K562 (cell line): Measurements from ENCODE around the gene ENO3. TPM values are rescaled to one million over a fixed set of nuclear protein-coding genes. Genes with fewer than 3 reads are reported as not detected.

Experiments
- ATAC-seq: fragments of 200-7000 bp; cut with Tn5 transposase; 3 replicates; pipeline ENCODE4 v1.9.1; 2020; ENCODE audit warnings: moderate library complexity
- BruUV-seq: library from RNA; stranded (reverse); fragments of 400-500 nt; replicated peaks from 2 replicates; lab custom pipeline; 2021; lab: Mats Ljungman, UMichigan
- CTCF ChIA-PET: fragments of 300-600 bp; formaldehyde crosslinking; extraction: SDS; loops from one replicate; lab custom pipeline; 2021; ENCODE audit warnings: low intra/inter-chr PET ratio; lab: Yijun Ruan, JAX
- POLR2A ChIA-PET: fragments of 300-600, 350-650 bp; sonication (Branson Sonifier 250); formaldehyde crosslinking; extraction: SDS; loops from one replicate; lab custom pipeline; 2021; ENCODE audit warnings: antibody characterized with exemption, inconsistent platforms; lab: Yijun Ruan, JAX
- DNase-seq, 4 experiments: peaks; one replicate each; pipeline versions ENCODE4 v3.0.0 to v3.0.0-alpha.2; 2011 to 2018; ENCODE audit warnings: low spot score in 3 of 4, mixed read lengths in 3 of 4; ENCODE audit errors: extremely low read depth in 1 of 4
- FAIRE-seq: peaks from 2 replicates; lab custom pipeline; 2011; peaks lifted over from hg19 to GRCh38; lab: Jason Lieb, UNC
- H2AFZ ChIP-seq: 2 replicates; pipeline ENCODE4 v1.6.0; 2011; ENCODE audit warnings: low read depth, low read length, control low read depth, inconsistent platforms
- H3K27ac ChIP-seq: fragments of 200-600 bp; 3 replicates; pipeline ENCODE4 v1.8.0; 2011; ENCODE audit warnings: low read depth, mild to moderate bottlenecking, control low read depth, inconsistent platforms, low read length, moderate library complexity, mixed read lengths; ENCODE audit errors: extremely low read depth
- H3K27me3 ChIP-seq, 2 experiments: fragments of 300-600 bp in 1 of 2; 2 replicates in 1 of 2; 3 replicates in 1 of 2; pipeline versions ENCODE4 v1.6.0 to v1.8.0; 2011; ENCODE audit warnings: inconsistent platforms in 2 of 2, low read length in 2 of 2, mild to moderate bottlenecking in 1 of 2, mixed read lengths in 1 of 2, moderate library complexity in 1 of 2; ENCODE audit not compliant: control insufficient read depth in 2 of 2, insufficient read depth in 2 of 2
- H3K36me3 ChIP-seq: fragments of 300-600 bp; 3 replicates; pipeline ENCODE4 v1.8.0; 2011; ENCODE audit warnings: mild to moderate bottlenecking, low read length, inconsistent platforms; ENCODE audit not compliant: control insufficient read depth, insufficient read depth
- H3K4me1 ChIP-seq, 2 experiments: fragments of 200-600 bp in 1 of 2; replicated peaks in 1 of 2; 2 replicates in 1 of 2; 3 replicates in 1 of 2; pipeline versions ENCODE4 v1.5.1 to v1.8.0; 2011; ENCODE audit warnings: inconsistent platforms in 2 of 2, low read length in 2 of 2, mild to moderate bottlenecking in 1 of 2, mixed read lengths in 1 of 2, moderate library complexity in 1 of 2; ENCODE audit not compliant: control insufficient read depth in 2 of 2, insufficient read depth in 2 of 2
- H3K4me2 ChIP-seq: 2 replicates; pipeline ENCODE4 v1.6.1; 2011; ENCODE audit warnings: low read length, control low read depth, inconsistent platforms, mixed read lengths; ENCODE audit not compliant: insufficient read depth
- H3K4me3 ChIP-seq: fragments of 200-600 bp; sonication (generic), shearing (Covaris generic); 2 replicates; pipeline ENCODE4 v1.5.1; 2016; ENCODE audit warnings: control low read depth, inconsistent platforms
- H3K79me2 ChIP-seq: fragments of 200-600 bp; 3 replicates; pipeline ENCODE4 v1.8.0; 2011; ENCODE audit warnings: low read length, inconsistent platforms; ENCODE audit not compliant: control insufficient read depth, insufficient read depth
- H3K9ac ChIP-seq, 2 experiments: 2 replicates each; pipeline versions ENCODE4 v1.6.0 to v1.6.1; 2011; ENCODE audit warnings: low read depth in 2 of 2, low read length in 2 of 2, control low read depth in 1 of 2, inconsistent platforms in 1 of 2, mild to moderate bottlenecking in 1 of 2, mixed read lengths in 1 of 2; ENCODE audit not compliant: insufficient read depth in 1 of 2
- H3K9me1 ChIP-seq: one replicate; pipeline ENCODE4 v1.6.0; 2011; ENCODE audit warnings: inconsistent platforms, mild to moderate bottlenecking, low read length, moderate library complexity; ENCODE audit not compliant: control insufficient read depth, insufficient read depth
- H3K9me3 ChIP-seq: replicated peaks from 2 replicates; pipeline ENCODE4 v1.5.1; 2011; ENCODE audit warnings: low read depth, low read length, inconsistent platforms; ENCODE audit not compliant: control insufficient read depth, insufficient read depth
- H4K20me1 ChIP-seq: replicated peaks from 2 replicates; pipeline ENCODE4 v1.6.1; 2011; ENCODE audit warnings: low read length, inconsistent platforms, mixed read lengths; ENCODE audit not compliant: control insufficient read depth, insufficient read depth
- CBX1 ChIP-seq: sonication (generic); IDR thresholded peaks from 2 replicates; pipeline ENCODE4 v1.6.1; 2016; ENCODE audit warnings: antibody characterized with exemption, low read depth, mild to moderate bottlenecking
- CREB1 ChIP-seq, 2 experiments: sonication (generic) in 1 of 2; formaldehyde crosslinking in 1 of 2; IDR thresholded peaks; 2 replicates each; pipeline versions ENCODE4 v1.6.1 to v1.8.0; 2012 to 2022; ENCODE audit warnings: inconsistent platforms in 1 of 2, mild to moderate bottlenecking in 1 of 2, missing genetic modification reagents in 1 of 2, moderate library complexity in 1 of 2
- DPF2 ChIP-seq: fragments of 450-650 bp; IDR thresholded peaks from 2 replicates; pipeline ENCODE4 v1.6.1; 2016
- EP300 ChIP-seq: IDR thresholded peaks from 2 replicates; pipeline ENCODE4 v1.6.1; 2012; ENCODE audit warnings: low read length, improper control_type of control experiment
- MAFK ChIP-seq: IDR thresholded peaks from 2 replicates; pipeline ENCODE4 v1.6.1; 2011; ENCODE audit warnings: low read length, improper control_type of control experiment
- MYBL2 ChIP-seq, 2 experiments: fragments of 450-650 bp in 1 of 2; sonication (generic) in 1 of 2; formaldehyde crosslinking in 1 of 2; IDR thresholded peaks; 2 replicates each; pipeline versions ENCODE4 v1.6.1 to v1.8.1; 2017 to 2022; ENCODE audit warnings: borderline replicate concordance in 1 of 2, inconsistent platforms in 1 of 2, low read depth in 1 of 2, mild to moderate bottlenecking in 1 of 2, missing genetic modification reagents in 1 of 2, moderate library complexity in 1 of 2
- PRPF4 ChIP-seq: fragments of 200-400 bp; formaldehyde crosslinking; IDR thresholded peaks from one replicate; pipeline ENCODE4 v1.6.1; 2017; ENCODE audit warnings: low read length, low read depth, mild to moderate bottlenecking; ENCODE audit not compliant: insufficient read depth, poor library complexity, severe bottlenecking
- RBFOX2 ChIP-seq: fragments of 200-400 bp; formaldehyde crosslinking; IDR thresholded peaks from 2 replicates; pipeline ENCODE4 v1.6.1; 2017; ENCODE audit warnings: low read depth, mild to moderate bottlenecking, low read length, moderate library complexity
- SREBF2 ChIP-seq: sonication (generic); formaldehyde crosslinking; IDR thresholded peaks from 2 replicates; pipeline ENCODE4 v1.4.0; 2020; ENCODE audit warnings: mild to moderate bottlenecking, missing genetic modification reagents
- TAF7 ChIP-seq: fragments of 450-650 bp; IDR thresholded peaks from 2 replicates; pipeline ENCODE4 v1.6.1; 2016; ENCODE audit warnings: missing genetic modification characterization, missing compliant biosample characterization
- YBX1 ChIP-seq: fragments of 450-650 bp; IDR thresholded peaks from 2 replicates; pipeline ENCODE4 v1.7.1; 2016; ENCODE audit warnings: mild to moderate bottlenecking
- ZNF347 ChIP-seq: fragments of 450-650 bp; formaldehyde crosslinking; IDR thresholded peaks from 2 replicates; pipeline ENCODE4 v1.4.0; 2020; ENCODE audit warnings: low read depth, mild to moderate bottlenecking, moderate library complexity
- ZNF507 ChIP-seq: conservative IDR thresholded peaks from 2 replicates; pipeline ENCODE4 v1.6.1; 2017; ENCODE audit warnings: missing genetic modification characterization, missing compliant biosample characterization
- ZNF57 ChIP-seq: fragments of 450-650 bp; formaldehyde crosslinking; IDR thresholded peaks from 2 replicates; pipeline ENCODE4 v1.4.0; 2020; ENCODE audit warnings: mild to moderate bottlenecking, moderate library complexity
- ZNF830 ChIP-seq: fragments of 250-450 bp; sonication (Bioruptor Pico); IDR thresholded peaks from 2 replicates; pipeline ENCODE4 v1.5.0; 2021; ENCODE audit warnings: mild to moderate bottlenecking
- WGBS: fragments of 100-300 bp; shearing (Covaris generic); methylation state at CpG from one replicate; pipeline ENCODE4 v1.1.6; 2016; ENCODE audit warnings: low coverage, mixed read lengths; ENCODE audit not compliant: insufficient coverage; ENCODE audit errors: missing lambda C conversion rate; 5-methylcytosine and 5-hydroxymethylcytosine counted together
- in situ Hi-C: fragments of 300-500 bp; cut with MboI; formaldehyde crosslinking; loops from 4 replicates; pipeline ENCODE4 v1.15.0; 2018; ENCODE audit warnings: inconsistent platforms, mixed read lengths
- intact Hi-C: fragments of 100-400 bp; cut with micrococcal nuclease; formaldehyde crosslinking; loops from 2 replicates; pipeline ENCODE4 v1.14.2; 2022
- polyA plus RNA-seq, 8 experiments: library from polyadenylated mRNA; depleted of rRNA in 4 of 8; stranded (reverse) in 5 of 8; unstranded in 3 of 8; fragments of >200 nt; fragmentation: Nextera tagmentation in 2 of 8; fragmentation: Illumina TruSeq in 1 of 8; extraction: Ambion mirVana in 2 of 8; extraction: Trizol in 1 of 8; gene quantifications; 2 replicates each; pipeline versions ENCODE4 v1.2.1 to v1.2.3, GENCODE V29; 2011 to 2014; ENCODE audit warnings: inconsistent platforms in 1 of 8, missing spikeins in 1 of 8
- total RNA-seq, 7 experiments: library from RNA; depleted of rRNA in 6 of 7; stranded (reverse); fragments of >200 nt in 6 of 7; fragmentation: Illumina TruSeq in 2 of 7; extraction: Trizol in 2 of 7; gene quantifications; 2 replicates each; pipeline versions ENCODE4 v1.2.1 to v1.2.3, GENCODE V29; 2011 to 2021; ENCODE audit warnings: low replicate concordance in 1 of 7
- TF ChIP-seq, protein P1 (sequence below): fragments of 450-650 bp; IDR thresholded peaks from 2 replicates; pipeline ENCODE4 v1.6.1; 2017; ENCODE audit warnings: antibody characterized with exemption, mild to moderate bottlenecking
- TF ChIP-seq, protein P2 (sequence below): fragments of 200-400 bp; formaldehyde crosslinking; IDR thresholded peaks from 2 replicates; pipeline ENCODE4 v1.6.1; 2017; ENCODE audit warnings: mild to moderate bottlenecking, low read depth, low read length, moderate library complexity

The ENO3 gene
- total and polyA plus RNA-seq, 9 of the 15 experiments (the other 6 are each of a cell fraction or from before 2014, with no cell fraction given), result 5.7 to 17.2 (median 9.9) TPM

DNA sequence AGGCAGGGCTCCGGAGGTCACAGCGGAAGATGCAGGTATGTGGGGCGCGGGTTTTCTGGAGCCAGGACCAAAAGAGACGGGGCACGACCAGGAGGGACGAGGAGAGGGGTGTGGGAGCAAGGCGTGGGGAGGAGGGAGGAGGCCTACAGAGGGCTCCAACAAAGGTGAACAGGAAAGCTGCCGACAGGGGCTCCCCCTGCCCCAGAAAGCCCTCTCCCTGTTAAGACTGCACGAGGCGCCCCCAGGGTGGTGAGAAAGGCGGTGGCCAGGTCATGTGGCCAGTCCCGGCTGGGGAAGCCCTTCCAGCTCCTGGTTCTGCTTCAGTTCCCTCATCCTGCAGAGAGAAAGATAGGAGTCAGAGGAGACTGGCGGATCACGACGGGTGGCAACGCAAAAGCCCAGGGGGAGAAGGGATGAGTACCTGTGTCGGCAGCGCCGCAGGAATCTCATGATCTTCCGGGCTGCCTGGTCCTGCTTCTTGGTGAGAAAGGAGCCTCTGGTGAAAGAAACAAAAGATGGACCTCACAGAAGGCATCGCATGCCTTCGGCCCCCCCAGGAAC, 17.6 kb downstream of the ENO3 start:
- ATAC-seq, result no peak
- CTCF ChIA-PET, result no interaction called here
- H2AFZ ChIP-seq, result no peak overlapping the region
- BruUV-seq, result TSS peak; percentile 65
- no peak for FAIRE-seq
- H4K20me1 ChIP-seq, result no peaks in the 10 kb centered on the region
- in situ Hi-C loops, result no loop called here
- intact Hi-C loops, result loop anchor here (10.0 kb wide), 1 partner anchor 64 kb away; the partner anchor contains the start of gene CHRNE
- POLR2A ChIA-PET, result interaction anchor here (0.6 to 1.4 kb wide), 6 partner anchors 11 to 865 kb away, joined by 3 to 8 read pairs (median 6); partner anchors contain the start of gene CAMTA2
- peak overlapping the region; percentile 95 for H3K27ac ChIP-seq
- H3K4me1 ChIP-seq, result peaks cover 23 to 25% of the 10 kb centered on the region in 2 experiments
- no peaks in the 10 kb centered on the region for H3K9me3 ChIP-seq
- H3K36me3 ChIP-seq, result peaks cover 53% of the 10 kb centered on the region; the same call in 2 of the 3 replicates
- peak overlapping the region; percentile 89 for H3K4me2 ChIP-seq
- WGBS, result 47% methylated on average over 7 of the region's 23 CpGs
- H3K79me2 ChIP-seq, result peaks cover 26% of the 10 kb centered on the region
- H3K9ac ChIP-seq, result peak overlapping the region; percentile 89 to 94
- no peaks in the 10 kb centered on the region for H3K27me3 ChIP-seq
- DNase-seq, result peak in 3 of 4 experiments; percentile 16 to 22 (median 22)
- peak overlapping the region; percentile 70 for H3K4me3 ChIP-seq
- H3K9me1 ChIP-seq, result no peaks in the 10 kb centered on the region
- TF ChIP-seq ZNF347 (CRISPR knock-in tag) (no peak), DPF2 (no peak), YBX1 (no peak), EP300 (no peak), ZNF830 (CRISPR knock-in tag) (no peak), SREBF2 (CRISPR knock-in tag) (no peak), RBFOX2 (no peak), CREB1 (IDR thresholded peaks at IDR 0.05) (no peak), CREB1 (CRISPR knock-in tag; IDR thresholded peaks at IDR 0.05) (no peak), CBX1 (no peak), TAF7 (no peak), PRPF4 (no peak), MAFK (no peak), ZNF57 (no peak), ZNF507 (tag) (no peak), MYBL2 (IDR thresholded peaks at IDR 0.05; ENCODE audit: low read depth) (no peak), MYBL2 (CRISPR knock-in tag; IDR thresholded peaks at IDR 0.05; ENCODE audit: borderline replicate concordance) (no peak)
- TF ChIP-seq, protein P1, sequence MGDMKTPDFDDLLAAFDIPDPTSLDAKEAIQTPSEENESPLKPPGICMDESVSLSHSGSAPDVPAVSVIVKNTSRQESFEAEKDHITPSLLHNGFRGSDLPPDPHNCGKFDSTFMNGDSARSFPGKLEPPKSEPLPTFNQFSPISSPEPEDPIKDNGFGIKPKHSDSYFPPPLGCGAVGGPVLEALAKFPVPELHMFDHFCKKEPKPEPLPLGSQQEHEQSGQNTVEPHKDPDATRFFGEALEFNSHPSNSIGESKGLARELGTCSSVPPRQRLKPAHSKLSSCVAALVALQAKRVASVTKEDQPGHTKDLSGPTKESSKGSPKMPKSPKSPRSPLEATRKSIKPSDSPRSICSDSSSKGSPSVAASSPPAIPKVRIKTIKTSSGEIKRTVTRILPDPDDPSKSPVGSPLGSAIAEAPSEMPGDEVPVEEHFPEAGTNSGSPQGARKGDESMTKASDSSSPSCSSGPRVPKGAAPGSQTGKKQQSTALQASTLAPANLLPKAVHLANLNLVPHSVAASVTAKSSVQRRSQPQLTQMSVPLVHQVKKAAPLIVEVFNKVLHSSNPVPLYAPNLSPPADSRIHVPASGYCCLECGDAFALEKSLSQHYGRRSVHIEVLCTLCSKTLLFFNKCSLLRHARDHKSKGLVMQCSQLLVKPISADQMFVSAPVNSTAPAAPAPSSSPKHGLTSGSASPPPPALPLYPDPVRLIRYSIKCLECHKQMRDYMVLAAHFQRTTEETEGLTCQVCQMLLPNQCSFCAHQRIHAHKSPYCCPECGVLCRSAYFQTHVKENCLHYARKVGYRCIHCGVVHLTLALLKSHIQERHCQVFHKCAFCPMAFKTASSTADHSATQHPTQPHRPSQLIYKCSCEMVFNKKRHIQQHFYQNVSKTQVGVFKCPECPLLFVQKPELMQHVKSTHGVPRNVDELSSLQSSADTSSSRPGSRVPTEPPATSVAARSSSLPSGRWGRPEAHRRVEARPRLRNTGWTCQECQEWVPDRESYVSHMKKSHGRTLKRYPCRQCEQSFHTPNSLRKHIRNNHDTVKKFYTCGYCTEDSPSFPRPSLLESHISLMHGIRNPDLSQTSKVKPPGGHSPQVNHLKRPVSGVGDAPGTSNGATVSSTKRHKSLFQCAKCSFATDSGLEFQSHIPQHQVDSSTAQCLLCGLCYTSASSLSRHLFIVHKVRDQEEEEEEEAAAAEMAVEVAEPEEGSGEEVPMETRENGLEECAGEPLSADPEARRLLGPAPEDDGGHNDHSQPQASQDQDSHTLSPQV, result peak; percentile 10; the same call in 1 of the 2 replicates
- TF ChIP-seq, protein P2, sequence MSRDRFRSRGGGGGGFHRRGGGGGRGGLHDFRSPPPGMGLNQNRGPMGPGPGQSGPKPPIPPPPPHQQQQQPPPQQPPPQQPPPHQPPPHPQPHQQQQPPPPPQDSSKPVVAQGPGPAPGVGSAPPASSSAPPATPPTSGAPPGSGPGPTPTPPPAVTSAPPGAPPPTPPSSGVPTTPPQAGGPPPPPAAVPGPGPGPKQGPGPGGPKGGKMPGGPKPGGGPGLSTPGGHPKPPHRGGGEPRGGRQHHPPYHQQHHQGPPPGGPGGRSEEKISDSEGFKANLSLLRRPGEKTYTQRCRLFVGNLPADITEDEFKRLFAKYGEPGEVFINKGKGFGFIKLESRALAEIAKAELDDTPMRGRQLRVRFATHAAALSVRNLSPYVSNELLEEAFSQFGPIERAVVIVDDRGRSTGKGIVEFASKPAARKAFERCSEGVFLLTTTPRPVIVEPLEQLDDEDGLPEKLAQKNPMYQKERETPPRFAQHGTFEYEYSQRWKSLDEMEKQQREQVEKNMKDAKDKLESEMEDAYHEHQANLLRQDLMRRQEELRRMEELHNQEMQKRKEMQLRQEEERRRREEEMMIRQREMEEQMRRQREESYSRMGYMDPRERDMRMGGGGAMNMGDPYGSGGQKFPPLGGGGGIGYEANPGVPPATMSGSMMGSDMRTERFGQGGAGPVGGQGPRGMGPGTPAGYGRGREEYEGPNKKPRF, result no peak
